HG03469 (cell line): ENCODE measurements around the gene PIP5KL1.

ENCODE experiments used
- ATAC-seq: cut with Tn5 transposase; IDR thresholded peaks from one replicate; pipeline ENCODE4 v1.9.1; 2021; ENCODE audit warnings: mild to moderate bottlenecking, moderate library complexity, moderate number of reproducible peaks; ENCODE audit not compliant: unreplicated experiment

PIP5KL1 gene

DNA sequence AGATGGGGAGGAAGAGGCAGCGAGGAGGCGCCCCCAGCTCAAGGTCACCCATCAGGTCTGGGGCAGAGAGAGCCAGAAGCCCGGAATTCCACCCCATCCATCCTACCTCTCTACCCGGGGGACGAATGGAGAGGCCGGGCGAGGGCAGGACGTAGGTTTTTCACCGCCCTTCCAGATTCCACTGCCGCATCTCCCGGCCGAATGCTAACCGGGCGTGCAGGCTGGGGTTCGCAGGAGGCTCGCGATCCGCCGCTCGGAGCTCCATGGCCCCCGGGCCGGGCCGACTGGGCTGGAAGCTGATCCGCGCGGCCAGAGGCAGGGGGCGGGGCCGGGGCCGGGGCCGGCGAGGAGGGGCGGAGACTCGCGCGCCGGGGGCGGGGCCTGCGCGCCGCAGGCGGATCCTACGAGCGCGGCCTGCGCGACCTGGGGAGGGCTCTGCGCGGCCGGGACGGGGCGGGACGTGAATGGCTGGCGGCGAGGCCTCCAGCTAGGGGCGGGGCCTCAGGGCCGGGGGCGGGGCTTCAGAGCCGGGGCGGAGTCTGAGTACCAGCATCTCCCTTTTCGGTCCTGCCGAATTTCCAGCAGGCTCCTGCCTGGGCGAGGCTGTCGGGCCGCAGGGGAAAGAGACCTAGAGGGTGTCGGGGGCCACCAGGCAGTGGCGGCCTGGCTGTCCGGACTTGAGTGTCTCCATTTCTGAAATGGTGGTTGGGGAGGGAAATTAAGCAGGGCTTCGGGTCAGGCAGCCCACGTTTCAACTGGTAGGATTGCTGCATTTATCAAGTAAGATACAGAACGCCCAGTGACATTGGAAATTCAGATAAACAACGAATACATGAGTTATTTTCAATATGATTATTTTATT is 13.6 kb downstream of the PIP5KL1 start, which contains the start of gene ST6GALNAC4:
Gene ST6GALNAC4, minus strand, starts transcription at position 322 of the 862 bp plus-strand sequence. CDS start 622 bp downstream, outside the sequence.
- ATAC-seq = peak; percentile 34

DNA sequence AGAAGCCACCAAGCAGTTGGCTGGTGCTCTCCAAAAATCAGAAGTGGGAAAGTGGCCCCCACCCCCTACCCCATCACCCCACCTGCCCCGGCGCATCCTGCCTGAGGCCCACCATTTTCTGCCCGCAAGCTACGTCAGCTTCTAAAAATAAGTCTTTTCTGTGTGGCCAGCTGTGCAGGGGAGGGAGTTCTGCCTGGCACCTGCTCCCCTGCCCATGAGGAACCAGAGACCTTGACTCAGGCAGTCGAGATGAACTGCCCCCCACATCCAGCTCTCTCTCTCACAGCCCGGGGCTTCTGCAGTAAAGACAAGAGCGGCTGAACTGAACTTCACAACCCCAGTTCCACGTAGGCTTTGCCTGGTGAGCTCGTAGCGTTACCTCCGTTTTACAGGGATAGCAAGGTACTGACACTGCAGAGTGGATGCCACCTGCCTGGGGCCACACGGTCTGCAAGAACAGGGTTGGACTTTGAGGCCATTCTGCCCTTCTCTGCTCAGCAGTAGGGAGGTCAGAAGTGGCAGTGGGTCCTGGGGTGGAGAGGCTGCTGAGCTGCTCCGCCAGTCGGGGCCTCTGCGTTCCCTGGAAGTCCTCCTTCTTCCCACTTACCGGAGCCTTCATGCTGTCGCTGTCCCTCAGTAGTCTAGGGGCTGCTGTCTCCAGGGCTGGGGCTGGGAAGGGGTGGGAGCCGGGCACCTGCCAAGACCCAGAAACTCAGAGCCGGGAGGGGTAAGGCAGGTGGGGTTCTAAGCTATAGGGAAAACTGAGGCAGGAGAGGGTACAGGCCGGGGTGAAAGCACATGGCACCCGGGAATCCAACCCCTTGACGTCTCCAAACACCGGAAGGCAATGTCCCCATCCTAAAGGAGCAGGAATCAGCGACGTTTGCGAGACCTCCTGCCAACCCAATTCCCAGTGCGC is 14.5 kb downstream of the PIP5KL1 start:
- ATAC-seq = no peak

DNA sequence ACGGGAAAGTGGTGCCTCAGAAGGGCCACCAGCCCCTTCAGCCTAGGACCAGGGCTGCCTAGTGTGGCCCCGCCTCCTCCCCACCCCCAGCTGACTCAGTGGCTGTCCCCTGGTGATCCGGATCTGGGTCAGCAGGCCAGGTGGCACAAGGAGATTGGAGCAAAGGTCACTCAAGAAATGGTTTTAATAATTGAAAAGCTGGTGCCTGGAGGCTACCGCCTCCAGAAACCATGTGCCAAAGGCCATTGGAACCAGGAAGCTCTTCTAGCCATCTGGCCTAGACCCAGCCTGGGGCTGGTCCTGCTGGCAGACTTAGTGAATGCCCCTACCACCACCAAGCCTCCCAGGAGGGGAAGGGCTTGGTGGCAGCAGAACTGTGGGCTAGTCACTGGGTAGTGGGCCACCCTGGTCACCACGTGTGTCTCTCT is 15.2 kb downstream of the PIP5KL1 start:
- ATAC-seq = no peak

DNA sequence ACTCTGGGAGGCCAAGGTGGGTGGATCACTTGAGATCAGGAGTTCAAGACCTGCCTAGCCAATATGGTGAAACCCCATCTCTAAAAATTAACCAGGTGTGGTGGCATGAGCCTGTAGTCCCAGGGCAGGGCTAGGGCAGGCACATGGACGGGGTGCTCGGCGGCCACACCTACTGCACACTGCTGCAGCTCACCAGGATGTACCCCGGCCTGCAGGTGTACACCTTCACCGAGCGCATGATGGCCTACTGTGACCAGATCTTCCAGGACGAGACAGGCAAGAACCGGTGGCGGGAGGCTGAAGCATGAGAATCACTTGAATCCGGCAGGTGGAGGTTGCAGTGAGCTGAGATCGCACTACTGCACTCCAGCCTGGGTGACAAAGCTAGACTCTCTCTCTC is 16.9 kb downstream of the PIP5KL1 start:
- no peak for ATAC-seq

DNA sequence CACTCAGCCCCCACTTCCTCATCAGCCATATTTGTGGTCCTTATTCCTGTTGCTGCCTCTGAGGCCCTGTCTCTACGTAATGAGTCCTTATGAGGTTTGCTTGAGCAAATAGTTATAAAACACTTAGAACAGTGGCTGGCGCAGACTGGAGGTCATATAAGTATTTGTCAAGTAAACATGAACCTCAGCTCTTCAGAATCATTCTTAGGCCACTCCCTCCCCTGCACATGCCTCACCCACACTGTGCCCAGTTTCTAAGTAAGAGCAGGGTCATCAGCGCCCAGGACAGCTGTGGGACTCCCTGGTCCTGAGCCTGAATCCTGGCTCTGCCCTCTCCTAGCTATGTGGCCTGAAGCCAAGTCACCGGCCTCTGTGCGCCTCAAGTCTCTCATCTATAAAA is 17.7 kb downstream of the PIP5KL1 start:
- ATAC-seq = no peak

DNA sequence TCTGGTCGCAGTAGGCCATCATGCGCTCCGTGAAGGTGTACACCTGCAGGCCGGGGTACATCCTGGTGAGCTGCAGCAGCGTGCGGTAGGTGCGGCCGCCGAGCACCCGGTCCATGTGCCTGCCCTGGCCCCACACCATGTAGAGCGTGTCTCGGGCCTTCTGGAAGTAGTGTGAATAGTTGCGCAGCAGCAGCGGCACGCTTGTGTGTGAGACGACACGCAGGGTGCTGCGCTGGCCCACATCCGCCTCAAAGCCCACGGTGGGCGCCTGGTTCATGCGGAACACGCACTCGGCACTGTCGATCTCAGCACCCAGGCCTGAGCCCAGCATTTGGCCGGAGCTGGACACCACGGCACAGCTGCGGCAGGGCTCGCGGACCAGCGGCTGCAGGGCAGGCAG is 18.3 kb downstream of the PIP5KL1 start:
- ATAC-seq = no peak

DNA sequence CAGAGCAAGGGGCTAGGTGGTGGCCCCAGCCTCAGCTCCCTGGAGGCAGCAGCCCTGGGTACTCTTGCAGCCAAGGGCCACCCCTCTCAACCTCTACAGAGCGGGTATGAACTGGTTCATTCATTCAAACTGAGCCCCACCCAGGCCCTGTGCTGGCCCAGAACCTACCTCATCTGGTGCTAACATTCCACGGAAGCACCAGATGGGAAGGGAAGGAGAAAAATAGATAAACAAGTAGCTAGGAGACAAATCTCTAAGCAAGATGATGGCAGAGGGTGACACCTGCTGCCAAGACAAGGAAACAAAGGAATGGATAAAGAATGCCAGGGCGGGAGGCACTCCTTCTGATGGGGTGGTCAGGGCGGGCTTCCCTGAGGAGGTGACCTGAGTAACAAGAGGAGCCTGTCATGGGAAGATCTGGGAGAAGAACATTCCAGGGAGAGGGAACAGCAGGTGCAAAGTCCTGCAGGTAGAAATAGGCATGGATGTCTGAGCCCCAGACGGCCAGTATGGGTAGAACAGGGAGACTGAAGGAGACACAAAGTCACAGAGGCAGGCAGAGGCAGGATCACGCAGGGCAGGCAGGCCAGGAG is 19.9 kb downstream of the PIP5KL1 start:
- ATAC-seq = no peak

DNA sequence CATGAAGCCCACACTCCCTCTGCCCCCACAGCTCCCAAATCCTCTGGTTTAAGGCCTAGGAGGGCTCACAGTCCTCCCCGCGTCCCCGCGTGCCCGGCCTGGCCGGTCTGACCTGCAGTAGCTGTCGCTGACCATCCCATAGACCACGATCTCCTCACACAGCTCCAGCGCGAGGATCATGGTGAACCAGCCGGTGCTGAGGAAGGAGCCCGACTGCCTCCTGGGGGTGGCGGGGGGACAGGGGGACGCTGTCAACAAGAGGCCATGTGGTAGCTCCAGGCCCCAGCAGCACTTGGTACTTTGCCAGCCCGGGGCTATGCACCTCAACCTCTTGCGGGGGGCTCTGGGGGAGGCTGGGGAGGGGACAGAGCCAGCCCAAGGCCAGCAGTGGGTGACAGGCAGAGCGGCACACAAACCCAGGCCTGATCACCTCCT is 20.7 kb downstream of the PIP5KL1 start:
- no peak for ATAC-seq

DNA sequence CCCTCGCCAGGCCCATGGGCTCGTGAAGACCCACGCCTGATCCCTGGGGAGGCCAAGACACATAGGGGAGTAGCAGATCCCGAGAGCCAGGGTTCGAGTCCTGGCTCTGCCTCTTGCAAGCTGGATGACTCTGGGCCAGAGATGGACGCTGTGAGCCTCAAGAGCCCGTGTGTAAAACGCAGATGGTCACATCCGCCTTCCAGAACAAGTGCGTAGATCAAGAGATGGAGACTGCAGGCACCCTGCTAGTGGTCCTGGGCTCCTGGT is 22.0 kb downstream of the PIP5KL1 start:
- no peak for ATAC-seq

DNA sequence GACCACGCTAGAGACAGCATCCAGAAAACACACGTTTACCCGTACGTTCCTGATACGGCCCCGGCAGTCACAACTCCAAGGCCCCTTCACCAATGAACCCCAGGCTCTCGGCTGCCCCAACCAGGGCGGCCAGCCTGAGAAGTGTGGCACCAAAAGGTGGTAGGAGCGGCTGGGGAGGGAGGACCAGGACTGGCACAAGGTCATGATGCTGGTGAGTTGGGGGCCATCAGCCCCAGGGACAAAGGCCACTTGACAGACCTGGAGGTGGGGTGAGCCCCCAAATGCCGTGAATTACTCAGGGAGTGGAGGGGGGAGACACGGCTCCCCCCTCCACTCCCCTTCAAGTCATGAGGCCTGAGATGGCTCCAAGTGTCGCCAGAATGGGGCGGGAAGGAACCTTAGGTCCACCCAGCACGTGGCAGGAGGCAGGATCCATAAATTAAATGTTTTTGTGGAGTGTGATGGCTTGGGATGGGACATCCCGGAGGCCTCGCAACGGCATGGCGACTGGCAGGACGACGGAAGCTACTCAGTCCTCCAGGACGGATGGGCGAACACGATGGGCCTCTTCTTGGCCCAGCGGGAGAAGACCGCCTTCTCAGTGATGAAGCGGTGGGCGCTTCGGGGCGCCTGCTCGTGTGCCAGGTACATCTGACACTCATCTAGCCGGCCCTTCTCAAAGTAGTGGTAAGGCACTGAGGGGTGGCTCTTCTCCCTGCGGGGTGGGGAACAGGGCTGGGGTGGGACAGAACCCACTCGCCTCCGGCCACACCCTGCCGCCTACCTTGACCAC is 22.5 kb downstream of the PIP5KL1 start:
- no peak for ATAC-seq

DNA sequence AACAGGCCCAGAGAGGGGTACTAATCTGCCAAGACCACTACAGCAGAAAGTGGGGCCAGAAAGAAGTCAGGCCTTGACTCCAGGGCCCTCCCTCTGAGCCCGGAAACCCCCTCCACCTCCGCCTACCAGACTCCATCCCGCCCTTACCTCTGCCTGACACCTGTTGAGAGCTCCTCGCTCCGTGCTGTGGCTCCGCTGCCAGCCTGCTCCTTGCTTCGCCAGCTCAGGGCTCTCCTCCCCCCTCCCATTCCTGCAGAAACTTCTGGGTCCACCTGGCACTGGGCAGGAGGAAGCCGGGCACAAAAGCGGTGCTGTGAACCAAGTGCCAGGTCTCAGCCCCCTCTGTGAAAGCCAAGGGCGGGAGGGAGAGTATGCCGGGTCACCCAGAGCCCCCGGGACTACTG is 24.8 kb downstream of the PIP5KL1 start:
- ATAC-seq = no peak

DNA sequence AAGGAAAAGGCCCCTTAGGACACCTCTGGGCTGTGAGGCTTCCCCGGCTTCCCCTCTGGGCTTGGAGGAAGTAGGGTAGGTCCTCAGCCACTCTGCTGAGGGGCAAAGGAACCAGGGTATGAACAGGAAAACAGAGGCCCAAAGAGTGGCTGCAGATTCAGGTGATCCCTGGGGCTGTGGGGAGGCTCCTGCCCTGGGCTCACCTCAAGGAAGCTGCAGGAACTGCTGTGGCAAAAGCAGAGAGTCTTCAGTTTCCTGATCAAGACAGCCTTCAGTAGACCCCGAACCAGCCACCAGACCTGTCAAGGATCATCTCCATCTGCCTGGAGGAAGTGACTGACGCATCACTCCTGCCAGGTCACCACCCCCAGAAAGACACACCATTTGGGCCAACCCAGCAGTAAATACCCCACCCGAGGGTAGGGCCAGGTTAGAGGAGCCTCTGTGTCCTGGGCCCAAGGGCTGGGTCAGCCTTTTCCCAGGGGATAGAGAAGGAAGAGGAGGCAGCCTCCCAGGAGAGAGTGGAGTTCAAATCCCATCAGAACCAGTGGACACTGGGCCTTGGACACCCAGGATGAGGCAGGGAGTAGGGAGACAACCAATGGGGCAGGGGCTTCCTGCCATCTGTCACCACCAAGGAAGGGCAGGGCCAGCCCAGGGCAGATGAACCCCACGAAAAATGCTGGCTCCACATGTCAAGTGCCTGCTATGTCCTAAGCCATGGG is 25.4 kb downstream of the PIP5KL1 start:
- no peak for ATAC-seq

DNA sequence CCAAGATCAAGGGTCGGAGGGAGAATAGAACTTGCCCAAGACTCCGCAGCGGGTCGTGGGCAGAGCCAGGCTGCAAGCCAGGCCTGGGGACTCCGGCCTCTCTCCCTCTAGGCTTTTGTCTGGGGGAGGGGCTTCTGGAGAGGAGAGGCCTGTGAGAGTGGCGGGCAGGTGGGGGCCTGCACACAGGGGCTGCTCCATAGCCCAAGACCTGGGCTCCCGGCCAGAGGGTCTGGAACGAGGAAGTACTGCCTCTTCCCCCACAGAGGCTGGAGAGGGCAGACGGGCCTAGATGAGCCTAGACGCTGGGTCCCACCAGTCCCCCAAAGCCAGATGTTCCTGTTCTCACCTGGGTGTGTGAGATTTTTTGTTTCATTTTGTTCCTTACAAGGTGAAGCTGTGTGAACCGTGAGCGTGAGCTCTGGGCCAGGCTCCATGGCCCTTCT is 26.0 kb downstream of the PIP5KL1 start:
- no peak for ATAC-seq

DNA sequence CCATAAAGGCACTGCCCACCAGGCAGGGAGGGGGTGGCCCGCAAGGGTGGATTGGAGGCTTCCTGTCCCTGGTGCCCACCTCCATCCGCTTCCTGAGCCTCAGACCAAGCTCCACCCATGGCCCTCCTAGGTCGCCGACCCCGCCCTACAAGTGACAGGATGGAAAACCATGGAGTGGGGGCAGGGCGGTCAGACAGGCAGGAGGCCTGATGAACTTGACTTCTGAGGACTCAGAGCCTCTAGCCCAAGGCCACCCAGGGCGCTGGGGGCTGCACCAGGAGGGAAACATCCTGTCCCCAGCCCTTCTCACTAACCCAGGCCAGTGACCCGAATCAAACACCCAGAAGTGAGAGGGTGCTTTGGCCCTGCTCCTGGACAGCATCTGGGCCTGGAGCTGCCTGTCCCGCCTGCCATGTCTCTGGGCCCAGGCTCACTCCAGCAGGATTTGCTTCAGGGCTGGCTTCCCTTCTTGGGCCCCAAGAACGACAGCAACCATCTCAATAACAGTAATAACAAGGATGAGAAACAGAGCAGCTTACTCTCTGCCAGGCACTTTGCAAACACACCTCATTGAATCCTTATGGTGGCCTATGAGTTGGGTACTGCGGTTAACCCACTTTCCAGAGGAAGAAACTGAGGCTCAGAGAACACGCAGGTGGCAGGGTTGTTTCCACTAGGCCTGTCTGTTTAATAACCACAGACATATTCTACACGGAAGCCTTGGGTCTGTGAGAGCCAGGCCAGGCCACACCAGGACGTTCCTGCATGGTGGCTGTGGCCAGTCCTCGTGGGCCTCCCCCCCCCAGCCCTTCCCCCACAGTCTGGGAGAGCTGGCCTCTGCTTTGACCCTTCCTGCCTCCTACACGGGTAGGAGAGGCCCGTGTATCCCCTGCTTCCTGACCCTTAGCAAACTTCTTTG is 26.8 kb downstream of the PIP5KL1 start:
- ATAC-seq = no peak

DNA sequence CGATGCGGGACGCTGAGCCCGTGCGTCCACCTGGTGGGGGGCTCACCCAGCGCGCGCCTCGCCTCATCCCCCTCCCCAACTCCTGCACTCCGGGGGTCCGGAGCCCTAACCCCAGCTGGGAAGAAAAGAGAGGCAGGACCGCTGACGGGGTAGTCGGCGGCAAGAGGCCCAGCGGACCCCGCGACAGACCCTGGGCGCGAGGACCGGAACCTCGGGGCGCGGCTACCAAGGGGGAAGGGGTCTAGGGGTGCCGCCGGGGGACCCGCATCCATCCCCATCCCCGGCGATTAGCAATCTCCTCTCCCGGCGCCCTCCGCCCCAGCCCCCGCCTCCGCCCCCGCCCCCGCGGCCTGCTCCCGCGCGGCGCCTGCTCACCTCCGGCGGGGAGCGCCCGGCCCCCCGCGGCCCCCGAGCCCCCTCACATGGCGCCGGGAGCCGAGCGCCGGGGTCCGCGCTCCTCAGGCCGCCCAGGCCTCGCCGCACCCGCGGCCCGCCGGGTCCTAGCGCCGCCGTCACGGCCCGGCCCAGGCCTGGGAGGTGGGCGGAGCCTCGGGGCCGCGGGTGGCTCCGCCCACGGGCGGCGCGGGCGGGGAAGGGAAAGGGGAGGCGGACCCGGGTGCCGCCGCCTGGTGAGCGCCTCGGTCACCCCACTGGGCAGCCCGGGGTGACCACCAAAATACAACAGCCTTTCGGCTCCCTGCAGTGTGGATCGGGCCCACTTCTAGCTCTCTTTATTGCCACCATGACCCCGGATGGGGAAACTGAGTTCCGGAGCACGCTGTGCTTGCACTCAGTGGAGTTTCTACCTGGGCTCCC is 31.2 kb downstream of the PIP5KL1 start, which contains the start of gene ST6GALNAC6:
Gene ST6GALNAC6, minus strand, starts transcription at position 476 of the 816 bp plus-strand sequence. CDS start 1,622 bp downstream, outside the sequence.
- ATAC-seq = no peak

DNA sequence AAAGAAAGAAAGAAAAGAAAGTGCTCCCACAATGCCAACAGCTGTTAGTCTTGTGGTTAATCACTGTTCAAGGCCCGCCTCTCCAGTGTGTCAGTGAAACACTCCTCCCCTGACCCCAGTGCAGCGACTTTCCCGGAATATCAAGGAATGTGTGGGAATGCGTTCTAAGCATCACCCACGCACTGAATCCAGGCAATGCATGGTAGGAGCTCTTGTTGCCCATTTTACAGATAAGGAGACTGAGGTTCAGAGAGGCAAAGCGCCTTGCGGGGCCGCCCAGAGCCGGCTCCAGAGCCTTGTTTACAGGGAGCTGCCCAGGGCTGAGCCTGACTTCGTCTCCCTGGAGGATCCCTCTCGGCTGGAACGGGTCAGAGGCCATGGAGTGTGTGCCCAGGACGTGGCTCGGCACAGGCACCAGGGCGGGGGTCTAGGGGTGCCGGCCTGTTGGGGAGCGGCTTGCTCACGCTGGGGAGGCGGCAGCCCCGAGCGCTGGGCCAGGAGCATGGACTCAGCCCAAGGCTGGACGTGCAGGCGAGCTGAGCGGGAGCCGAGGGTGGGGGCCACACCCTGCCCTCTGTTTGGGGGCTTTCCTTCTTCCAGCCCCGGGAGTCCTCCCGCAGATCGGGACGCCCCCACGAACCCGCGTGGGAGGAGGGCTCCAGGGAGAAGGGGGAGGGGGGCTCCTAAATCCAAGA is 32.0 kb downstream of the PIP5KL1 start:
- ATAC-seq = no peak

DNA sequence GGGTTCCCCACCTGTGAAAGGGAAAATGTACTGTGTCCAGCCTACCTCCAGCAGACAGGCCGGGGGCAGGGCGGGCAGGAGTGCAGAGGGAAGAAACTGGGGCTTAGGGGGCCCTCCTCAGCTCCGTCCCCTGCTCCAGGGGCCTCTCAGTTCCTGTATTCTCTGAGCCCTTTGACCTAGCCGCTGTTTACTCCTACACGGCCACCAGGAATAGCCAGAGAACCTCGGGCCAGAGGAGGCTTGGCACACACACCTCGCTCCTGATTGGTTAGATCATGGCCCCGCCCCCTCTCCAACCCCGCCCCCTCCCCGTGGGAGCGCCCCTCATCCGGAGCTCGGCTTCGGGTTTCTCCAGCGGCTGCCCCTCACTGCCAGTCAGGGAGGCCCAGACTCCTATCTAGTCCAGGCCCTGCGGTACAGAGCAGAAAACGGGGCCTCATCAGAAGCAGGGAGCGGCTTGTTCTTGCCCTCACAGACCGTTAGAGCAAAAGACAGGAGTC is 33.3 kb downstream of the PIP5KL1 start:
- ATAC-seq = no peak
